T-cell (primary cell): ENCODE measurements around the gene FOXA1. TPM values are rescaled to one million over a fixed set of nuclear protein-coding genes. Genes with fewer than 3 reads are reported as not detected.

Source experiments
- ATAC-seq, 4 experiments: fragments of 200-7000 bp in 3 of 4; fragments of 150-1000 bp in 1 of 4; cut with Tn5 transposase; replicated peaks in 1 of 4; 1 replicate in 3 of 4; 2 replicates in 1 of 4; pipeline ENCODE4 v1.10.0; 2021; ENCODE audit warnings: moderate library complexity in 3 of 4, mild to moderate bottlenecking in 2 of 4, moderate number of reproducible peaks in 1 of 4
- CTCF ChIA-PET, 2 donors: fragments of 300-600 bp; sonication (Branson Sonifier 250); formaldehyde crosslinking; loops; one replicate each; lab custom pipeline; 2022; ENCODE audit warnings: antibody characterized with exemption in 2 of 2; lab: Charles Lee
- POLR2A ChIA-PET, 2 donors: fragments of 300-600 bp; sonication (Branson Sonifier 250); formaldehyde crosslinking; loops; one replicate each; lab custom pipeline; 2022; ENCODE audit warnings: antibody characterized with exemption in 2 of 2; lab: Charles Lee
- DNase-seq, 35 experiments: peaks; one replicate each; pipeline versions ENCODE4 v3.0.0 to v3.0.0-alpha.2; 2013 to 2023
- H3K27ac ChIP-seq: one replicate; pipeline ENCODE4 v1.5.1; 2013; ENCODE audit warnings: low read length
- H3K27me3 ChIP-seq, 2 experiments: replicated peaks in 1 of 2; 1 replicate in 1 of 2; 2 replicates in 1 of 2; pipeline versions ENCODE4 v1.6.1 to v1.7.0; 2013; ENCODE audit warnings: low read length in 1 of 2, mixed read lengths in 1 of 2; ENCODE audit not compliant: control insufficient read depth in 2 of 2, insufficient read depth in 2 of 2; ENCODE audit errors: extremely low read depth in 1 of 2
- H3K36me3 ChIP-seq, 2 donors: 1 replicate in 1 of 2; 2 replicates in 1 of 2; pipeline versions ENCODE4 v1.6.1 to v1.7.0; 2013; ENCODE audit warnings: low read length in 1 of 2; ENCODE audit not compliant: control insufficient read depth in 2 of 2, insufficient read depth in 1 of 2; ENCODE audit errors: extremely low read depth in 1 of 2
- H3K4me1 ChIP-seq, 2 experiments: 1 replicate in 1 of 2; 2 replicates in 1 of 2; pipeline versions ENCODE4 v1.6.1 to v1.7.0; 2013; ENCODE audit warnings: low read length in 2 of 2, mixed read lengths in 1 of 2; ENCODE audit not compliant: insufficient read depth in 2 of 2, control insufficient read depth in 1 of 2; ENCODE audit errors: extremely low read depth in 1 of 2
- H3K4me3 ChIP-seq, 2 donors: 1 replicate in 1 of 2; 2 replicates in 1 of 2; pipeline versions ENCODE4 v1.5.1 to v1.7.0; 2013; ENCODE audit warnings: mild to moderate bottlenecking in 2 of 2, low read length in 1 of 2, moderate library complexity in 1 of 2; ENCODE audit not compliant: control insufficient read depth in 1 of 2; ENCODE audit errors: extremely low read depth in 1 of 2
- H3K9me3 ChIP-seq: 2 replicates; pipeline ENCODE4 v1.7.0; 2013
- H3K27ac Mint-ChIP-seq, 2 donors: one replicate each; pipeline ENCODE4 v1.8.0; 2020 to 2021; ENCODE audit warnings: mild to moderate bottlenecking in 2 of 2, mixed read lengths in 2 of 2
- H3K27me3 Mint-ChIP-seq, 2 donors: one replicate each; pipeline ENCODE4 v1.8.0; 2021 to 2022; ENCODE audit warnings: mixed read lengths in 2 of 2
- H3K36me3 Mint-ChIP-seq: one replicate; pipeline ENCODE4 v1.8.0; 2021; ENCODE audit warnings: mixed read lengths
- H3K4me1 Mint-ChIP-seq, 3 donors: one replicate each; pipeline ENCODE4 v1.8.0; 2020 to 2022; ENCODE audit warnings: mixed read lengths in 3 of 3, mild to moderate bottlenecking in 1 of 3
- H3K4me3 Mint-ChIP-seq, 3 donors: one replicate each; pipeline ENCODE4 v1.8.0; 2020 to 2022; ENCODE audit warnings: mild to moderate bottlenecking in 3 of 3, mixed read lengths in 3 of 3, moderate library complexity in 3 of 3
- H3K9me3 Mint-ChIP-seq, 3 donors: one replicate each; pipeline ENCODE4 v1.8.0; 2020 to 2022; ENCODE audit warnings: mixed read lengths in 3 of 3
- WGBS: methylation state at CpG from one replicate; pipeline ENCODE4 v1.1.5; 2013; ENCODE audit warnings: missing lambda C conversion rate; ENCODE audit not compliant: insufficient coverage; 5-methylcytosine and 5-hydroxymethylcytosine counted together
- total RNA-seq, 35 experiments: library from RNA in 6 of 35; stranded (reverse) in 6 of 35; fragments of 120-200 nt in 1 of 35; gene quantifications; one replicate each; pipeline versions ENCODE4 v1.2.1 to v1.2.4 and lab custom pipeline; 2013 to 2026

FOXA1 gene
- total RNA-seq, 5 donors from 2014 or later (not counting 1 experiment from before 2014, with no cell fraction given), result 0.23 to 0.67 (median 0.57) TPM; not detected in 1

- H3K27me3 ChIP-seq, result peaks cover 20 to 57% of the 10 kb centered on the region in 2 experiments
- peaks cover 51 to 69% of the 10 kb centered on the region in 2 donors for H3K27me3 Mint-ChIP-seq
- no CpG with 5 or more reads among the region's 4 CpGs for WGBS
Measured at GRCh38 chr14:37587131-37587803, 7.8 kb downstream of the FOXA1 start.

GRCh38 chr14:37586797-37587130 is 8.3 kb downstream of the FOXA1 start:
- no peak overlapping the region for H3K27ac Mint-ChIP-seq
- no peaks in the 10 kb centered on the region for H3K36me3 Mint-ChIP-seq
- DNase-seq (no peak), ATAC-seq (no peak)
- no peaks in the 10 kb centered on the region for H3K9me3 ChIP-seq
- ChIA-PET CTCF (interaction anchor here in 1 of 2 donors (0.8 kb wide), 1 partner anchor 998 kb away, joined by 3 read pairs; no protein-coding TSS in a partner anchor), POLR2A (no interaction called here)
- WGBS, result no CpG with 5 or more reads among the region's 1 CpG
- no peak overlapping the region for H3K4me3 Mint-ChIP-seq
- H3K4me1 ChIP-seq, result no peaks in the 10 kb centered on the region
- H3K36me3 ChIP-seq, result no peaks in the 10 kb centered on the region
- H3K27me3 ChIP-seq, result peaks cover 20 to 53% of the 10 kb centered on the region in 2 experiments
- H3K9me3 Mint-ChIP-seq, result peaks cover 3 to 8% (median 6%) of the 10 kb centered on the region in 3 donors
- no peaks in the 10 kb centered on the region for H3K4me1 Mint-ChIP-seq
- H3K27ac ChIP-seq, result no peak overlapping the region
- H3K27me3 Mint-ChIP-seq, result peaks cover 51 to 66% of the 10 kb centered on the region in 2 donors
- H3K4me3 ChIP-seq, result no peak overlapping the region

More at GRCh38 chr14:37587131-37587803, 7.8 kb downstream of the FOXA1 start:
- H3K4me1 Mint-ChIP-seq, result no peaks in the 10 kb centered on the region
- DNase-seq (no peak), ATAC-seq (no peak)
- H3K4me1 ChIP-seq, result no peaks in the 10 kb centered on the region
- POLR2A ChIA-PET, result no interaction called here
- H3K4me3 Mint-ChIP-seq, result no peak overlapping the region
- no peaks in the 10 kb centered on the region for H3K36me3 Mint-ChIP-seq
- H3K36me3 ChIP-seq, result no peaks in the 10 kb centered on the region
- no peak overlapping the region for H3K27ac ChIP-seq
- CTCF ChIA-PET, result no interaction called here
- peaks cover 3 to 8% (median 6%) of the 10 kb centered on the region in 3 donors for H3K9me3 Mint-ChIP-seq
- no peak overlapping the region for H3K4me3 ChIP-seq
- no peak overlapping the region for H3K27ac Mint-ChIP-seq
- H3K9me3 ChIP-seq, result no peaks in the 10 kb centered on the region

GRCh38 chr14:37585971-37586796 is 8.9 kb downstream of the FOXA1 start:
- H3K27me3 ChIP-seq, result peaks cover 19 to 47% of the 10 kb centered on the region in 2 experiments
- no peaks in the 10 kb centered on the region for H3K4me1 ChIP-seq
- H3K9me3 ChIP-seq, result no peaks in the 10 kb centered on the region
- no peak for DNase-seq
- ChIA-PET CTCF (interaction anchor here in 1 of 2 donors (0.8 kb wide), 1 partner anchor 997 kb away, joined by 3 read pairs; no protein-coding TSS in a partner anchor), POLR2A (no interaction called here)
- Mint-ChIP-seq H3K9me3 (peaks cover 3 to 8% (median 6%) of the 10 kb centered on the region in 3 donors), H3K36me3 (no peaks in the 10 kb centered on the region), H3K27ac (no peak overlapping the region), H3K27me3 (peaks cover 52 to 63% of the 10 kb centered on the region in 2 donors), H3K4me1 (no peaks in the 10 kb centered on the region), H3K4me3 (no peak overlapping the region)
- no peak overlapping the region for H3K27ac ChIP-seq
- WGBS, result 30% methylated on average over 2 of the region's 10 CpGs
- no peaks in the 10 kb centered on the region for H3K36me3 ChIP-seq
- H3K4me3 ChIP-seq, result no peak overlapping the region
- no peak for ATAC-seq

- WGBS, result 20% methylated on average over 21 of the region's 23 CpGs
- no peak overlapping the region for H3K4me3 Mint-ChIP-seq
- no peak overlapping the region for H3K27ac ChIP-seq
- no peak overlapping the region for H3K27ac Mint-ChIP-seq
- H3K36me3 ChIP-seq, result no peaks in the 10 kb centered on the region
- DNase-seq, result no peak
- CTCF ChIA-PET, result no interaction called here
- no peaks in the 10 kb centered on the region for H3K36me3 Mint-ChIP-seq
- H3K4me1 Mint-ChIP-seq, result no peaks in the 10 kb centered on the region
- no peaks in the 10 kb centered on the region for H3K9me3 ChIP-seq
- no peak overlapping the region for H3K4me3 ChIP-seq
- POLR2A ChIA-PET, result no interaction called here
- H3K9me3 Mint-ChIP-seq, result peaks cover 3 to 6% (median 6%) of the 10 kb centered on the region in 3 donors
- H3K27me3 ChIP-seq, result peaks cover 17 to 46% of the 10 kb centered on the region in 2 experiments
- H3K4me1 ChIP-seq, result no peaks in the 10 kb centered on the region
- H3K27me3 Mint-ChIP-seq, result peaks cover 45 to 52% of the 10 kb centered on the region in 2 donors
- no peak for ATAC-seq
Measured at GRCh38 chr14:37585101-37585511, 9.9 kb downstream of the FOXA1 start.

GRCh38 chr14:37584211-37585100 is 10.6 kb downstream of the FOXA1 start:
- DNase-seq, result no peak
- no peak overlapping the region for H3K27ac ChIP-seq
- no peaks in the 10 kb centered on the region for H3K36me3 ChIP-seq
- no peaks in the 10 kb centered on the region for H3K4me1 ChIP-seq
- ChIA-PET POLR2A (no interaction called here), CTCF (no interaction called here)
- Mint-ChIP-seq H3K36me3 (no peaks in the 10 kb centered on the region), H3K27me3 (peaks cover 50% of the 10 kb centered on the region in 2 donors), H3K9me3 (peaks cover 3 to 6% (median 6%) of the 10 kb centered on the region in 3 donors), H3K4me1 (no peaks in the 10 kb centered on the region), H3K4me3 (no peak overlapping the region), H3K27ac (no peak overlapping the region)
- no peak for ATAC-seq
- H3K27me3 ChIP-seq, result peaks cover 21 to 46% of the 10 kb centered on the region in 2 experiments
- WGBS, result 16% methylated on average over 56 of the region's 62 CpGs
- H3K4me3 ChIP-seq, result no peak overlapping the region
- H3K9me3 ChIP-seq, result no peaks in the 10 kb centered on the region
